Measurements from ENCODE around the gene ALX4.

GRCh38 chr11:44348114-44348513, 38.2 kb upstream of the ALX4 start:
- TF ChIP-seq CTCF (IDR thresholded peaks at IDR 0.05; ENCODE audit: borderline replicate concordance, extremely low read depth, low read length, poor library complexity, severe bottlenecking): no peak
- TF ChIP-seq EZH2 (IDR thresholded peaks at IDR 0.05; ENCODE audit: borderline replicate concordance, low read depth, low read length, severe bottlenecking): no peak

Data from DND-41 (cell line).